LNCaP clone FGC (cell line): ENCODE results near the gene KLK8.

Source experiments
- DNase-seq: peaks from one replicate; pipeline ENCODE4 v3.0.0-alpha.2; 2011; ENCODE audit warnings: low read depth
- H3K4me3 ChIP-seq: 2 replicates; pipeline ENCODE4 v1.5.1; 2011; ENCODE audit warnings: mild to moderate bottlenecking, low read depth, low read length, control low read depth
- CTCF ChIP-seq: IDR thresholded peaks from 2 replicates; pipeline ENCODE4 v1.5.1; 2012; ENCODE audit warnings: mild to moderate bottlenecking; ENCODE audit not compliant: control insufficient read depth, insufficient read depth; ENCODE audit errors: extremely low read depth

KLK8 gene

GRCh38 chr19:50967929-50968715 lies 33.3 kb downstream of the KLK8 start:
- TF ChIP-seq CTCF: no peak
- DNase-seq: no peak
- H3K4me3 ChIP-seq: no peak overlapping the region

- no peak for TF ChIP-seq CTCF
- no peak overlapping the region for H3K4me3 ChIP-seq
- no peak for DNase-seq
Observed at GRCh38 chr19:50964266-50964665, 37.1 kb downstream of the KLK8 start.

- no peak for DNase-seq
- TF ChIP-seq CTCF: no peak
Observed at GRCh38 chr19:50963381-50963780, 38.0 kb downstream of the KLK8 start.

GRCh38 chr19:50962245-50962644 lies 39.2 kb downstream of the KLK8 start:
- no peak for TF ChIP-seq CTCF
- H3K4me3 ChIP-seq: no peak overlapping the region
- DNase-seq: no peak

More at GRCh38 chr19:50963381-50963780, 38.0 kb downstream of the KLK8 start:
- H3K4me3 ChIP-seq: no peak overlapping the region

- H3K4me3 ChIP-seq: no peak overlapping the region
- no peak for TF ChIP-seq CTCF
- no peak for DNase-seq
Observed at GRCh38 chr19:50959731-50960500, 41.5 kb downstream of the KLK8 start.

- no peak for TF ChIP-seq CTCF
Observed at GRCh38 chr19:50957587-50957986, 43.8 kb downstream of the KLK8 start.

More at GRCh38 chr19:50957587-50957986, 43.8 kb downstream of the KLK8 start:
- no peak overlapping the region for H3K4me3 ChIP-seq
- no peak for DNase-seq
